Suppressor macrophage (primary cell): Measurements from ENCODE around the gene SOX5.
"Not testable (repeated sequence)": the region's sequence is repeated elsewhere in the genome, so short reads cannot be mapped to it uniquely, and the experiment has no call there.

Source experiments
- DNase-seq, 4 experiments: peaks; one replicate each; pipeline ENCODE4 v3.0.0-alpha.2; 2020 to 2022

SOX5 gene

DNA sequence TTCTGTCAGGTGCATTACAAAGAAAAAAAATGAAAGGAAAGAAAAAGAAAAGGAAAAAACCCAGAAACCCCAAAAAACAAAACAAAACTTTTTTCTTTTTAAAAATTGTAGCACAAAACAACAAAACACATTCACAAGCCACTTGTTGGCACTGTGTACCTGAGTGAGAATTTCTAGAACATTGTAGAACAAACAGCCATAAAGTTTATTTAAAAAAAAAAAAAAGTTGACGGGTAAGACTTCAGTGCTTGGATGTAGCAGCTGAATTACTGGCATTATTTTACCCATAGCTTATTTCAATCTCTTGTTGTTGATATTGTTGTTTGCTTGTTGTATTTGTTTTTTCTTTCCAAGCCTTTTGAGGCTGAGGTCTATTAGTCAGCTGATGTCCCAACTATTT is 415.8 kb downstream of the SOX5 start:
- DNase-seq, result no peak

DNA sequence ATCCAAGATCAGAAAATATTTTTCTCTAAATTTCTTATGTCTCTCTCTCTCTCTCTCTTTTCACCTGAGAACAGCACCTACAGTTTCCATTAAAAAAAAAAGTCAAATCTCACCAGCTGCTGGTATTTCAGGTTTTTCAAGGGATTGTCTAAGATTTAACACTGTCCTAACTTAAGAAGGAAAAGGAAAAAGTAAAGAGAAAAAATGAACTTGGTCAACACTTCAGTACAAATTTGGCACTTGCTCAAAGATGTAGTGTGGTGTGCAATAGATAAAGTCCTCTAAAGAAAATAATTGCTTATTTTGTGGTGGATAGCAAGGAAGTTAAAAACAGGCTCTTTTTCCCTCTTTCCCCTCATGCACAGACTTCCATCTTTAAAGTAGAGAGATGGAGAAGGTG is 416.2 kb downstream of the SOX5 start:
- DNase-seq, result no peak

DNA sequence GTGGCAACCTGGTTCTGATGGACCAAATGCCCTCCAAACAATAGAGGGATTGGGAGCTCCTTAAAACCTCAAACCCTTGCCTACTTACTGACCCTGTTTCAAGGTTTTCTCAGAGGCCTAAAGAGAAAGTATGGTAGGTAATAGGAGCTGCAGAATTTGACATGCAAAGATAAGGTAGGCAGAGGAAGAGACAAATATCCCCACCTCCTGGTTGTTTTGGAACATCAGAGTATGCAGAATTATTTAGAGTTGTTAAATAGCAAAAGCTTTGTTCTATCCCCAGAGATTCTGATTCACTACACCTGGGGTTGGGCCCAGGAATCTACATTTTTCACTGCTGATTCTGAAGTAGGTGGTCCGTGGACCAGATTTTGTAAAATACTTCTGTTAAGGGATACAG is 421.2 kb downstream of the SOX5 start:
- DNase-seq, result no peak

DNA sequence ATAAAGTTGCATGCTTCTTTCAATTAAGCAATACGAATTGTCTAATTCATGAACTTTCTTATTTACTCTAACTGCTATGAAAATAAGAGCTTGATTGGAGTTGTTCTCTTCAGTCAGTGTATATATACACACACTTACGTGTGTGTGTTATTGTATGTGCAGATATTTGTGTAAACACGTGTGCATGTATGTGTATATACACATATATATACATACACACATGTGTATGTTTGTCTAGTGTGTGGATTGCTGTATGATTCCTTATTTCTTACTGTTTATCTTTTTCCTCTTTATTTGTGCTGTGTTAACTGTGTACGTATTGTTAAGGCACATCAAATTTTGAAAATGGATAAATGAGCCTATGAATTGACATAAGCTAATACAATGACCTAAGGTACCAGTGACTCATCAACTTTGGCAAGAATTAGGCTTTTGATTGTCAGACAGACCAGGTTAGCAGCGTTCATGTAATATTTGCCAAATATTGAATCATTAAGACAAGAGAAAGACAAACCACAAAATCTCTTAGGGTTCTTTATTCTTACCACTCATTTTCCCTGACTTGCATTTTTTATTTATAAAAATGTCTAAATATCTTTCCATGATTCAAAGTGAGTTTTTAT is 423.9 kb downstream of the SOX5 start:
- DNase-seq, result no peak

DNA sequence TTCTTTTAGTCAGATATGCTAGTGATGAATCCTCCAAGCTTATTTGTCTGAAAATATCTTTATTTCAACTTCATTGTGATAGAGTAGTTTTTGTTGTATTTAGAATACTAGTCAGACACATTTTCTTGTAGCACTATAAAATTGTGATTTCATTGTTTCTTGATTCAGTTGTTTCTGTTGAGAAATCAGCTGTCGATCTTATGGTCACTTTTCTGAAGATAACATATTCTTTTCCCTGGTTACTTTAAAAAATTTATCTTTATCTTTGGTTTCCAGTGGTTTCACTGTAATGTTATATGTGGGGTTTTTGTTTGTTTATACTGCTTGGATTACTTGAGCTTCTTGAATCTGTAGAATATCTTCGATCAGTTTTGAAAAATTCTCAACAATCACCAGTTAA is 426.1 kb downstream of the SOX5 start:
- no peak for DNase-seq

DNA sequence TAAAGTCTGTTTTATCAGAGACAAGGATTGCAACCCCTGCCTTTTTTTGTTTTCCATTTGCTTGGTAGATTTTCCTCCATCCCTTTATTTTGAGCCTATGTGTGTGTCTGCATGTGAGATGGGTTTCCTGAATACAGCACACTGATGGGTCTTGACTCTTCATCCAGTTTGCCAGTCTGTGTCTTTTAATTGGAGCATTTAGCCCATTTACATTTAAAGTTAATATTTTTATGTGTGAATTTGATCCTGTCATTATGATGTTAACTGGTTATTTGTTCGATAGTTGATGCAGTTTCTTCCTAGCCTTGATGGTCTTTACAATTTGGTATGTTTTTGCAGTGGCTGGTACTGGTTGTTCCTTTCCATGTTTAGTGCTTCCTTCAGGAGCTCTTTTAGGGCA is 430.0 kb downstream of the SOX5 start:
- DNase-seq, result not testable (repeated sequence)

DNA sequence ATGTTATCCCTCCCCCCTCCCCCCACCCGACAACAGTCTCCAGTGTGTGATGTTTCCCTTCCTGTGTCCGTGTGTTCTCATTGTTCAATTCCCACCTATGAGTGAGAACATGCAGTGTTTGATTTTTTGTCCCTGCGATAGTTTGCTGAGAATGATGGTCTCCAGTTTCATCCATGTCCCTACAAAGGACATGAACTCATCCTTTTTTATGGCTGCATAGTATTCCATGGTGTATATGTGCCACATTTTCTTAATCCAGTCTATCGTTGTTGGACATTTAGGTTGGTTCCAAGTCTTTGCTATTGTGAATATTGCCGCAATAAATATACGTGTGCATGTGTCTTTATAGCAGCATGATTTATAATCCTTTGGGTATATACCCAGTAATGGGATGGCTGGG is 433.7 kb downstream of the SOX5 start:
- not testable (repeated sequence) for DNase-seq

DNA sequence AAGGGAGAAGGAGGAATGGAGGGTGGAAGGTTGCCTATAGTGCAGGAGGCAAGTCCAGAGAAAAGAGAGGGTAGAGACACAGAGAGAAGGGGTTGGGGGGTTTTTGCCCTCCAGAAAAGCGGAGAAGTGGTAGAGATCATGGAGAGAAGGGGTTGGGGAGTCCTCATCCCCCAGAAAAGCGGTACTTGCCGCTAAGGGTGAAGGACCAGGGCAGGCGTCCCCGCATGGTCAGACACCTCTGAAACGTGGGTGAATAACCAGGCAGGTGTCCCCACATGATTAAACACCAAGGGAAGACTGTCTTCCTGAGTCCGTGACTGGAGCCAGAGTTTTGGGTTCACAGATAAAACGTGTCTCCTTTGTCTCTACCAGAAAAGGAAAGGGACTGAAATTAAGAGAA is 439.0 kb downstream of the SOX5 start:
- no peak for DNase-seq

DNA sequence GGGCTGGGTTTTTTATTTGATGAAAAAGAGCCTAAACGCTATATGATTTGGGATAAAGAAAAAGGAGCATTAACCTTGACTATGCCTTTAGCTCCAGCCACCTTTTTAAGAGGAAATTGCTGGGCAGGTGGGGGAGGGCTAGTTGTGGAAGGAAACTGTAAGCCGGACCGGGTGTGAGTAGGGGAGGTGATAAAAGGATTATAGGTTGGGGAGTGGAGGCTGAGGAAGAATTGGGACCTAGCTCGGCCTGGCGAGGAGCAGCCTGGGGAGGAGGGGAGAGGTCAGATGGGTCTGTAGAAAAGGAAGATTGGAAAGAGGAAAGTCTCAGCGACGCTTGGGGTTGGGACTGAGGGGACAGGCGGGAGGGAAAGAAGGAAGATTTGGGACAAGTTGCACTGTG is 439.6 kb downstream of the SOX5 start:
- DNase-seq, result not testable (repeated sequence)

DNA sequence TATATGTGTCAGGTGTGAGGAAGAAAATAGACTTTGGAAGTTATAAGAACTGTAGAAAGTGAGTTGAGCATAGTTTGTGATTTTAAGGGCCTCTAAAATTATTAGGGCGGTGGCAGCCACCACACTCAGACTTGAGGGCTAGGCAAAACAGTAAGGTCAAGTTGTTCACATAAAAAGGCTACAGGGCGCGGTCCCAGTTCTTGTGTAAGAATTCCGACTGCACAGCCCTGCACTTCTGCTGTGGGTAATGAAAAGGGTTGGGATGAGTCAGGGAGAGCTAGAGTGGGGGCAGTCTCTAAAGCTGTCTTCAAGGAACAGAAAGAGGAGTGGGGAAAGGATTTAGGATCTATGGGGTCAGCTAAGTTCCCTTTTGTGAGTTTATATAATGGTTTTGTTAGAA is 441.7 kb downstream of the SOX5 start:
- not testable (repeated sequence) for DNase-seq

DNA sequence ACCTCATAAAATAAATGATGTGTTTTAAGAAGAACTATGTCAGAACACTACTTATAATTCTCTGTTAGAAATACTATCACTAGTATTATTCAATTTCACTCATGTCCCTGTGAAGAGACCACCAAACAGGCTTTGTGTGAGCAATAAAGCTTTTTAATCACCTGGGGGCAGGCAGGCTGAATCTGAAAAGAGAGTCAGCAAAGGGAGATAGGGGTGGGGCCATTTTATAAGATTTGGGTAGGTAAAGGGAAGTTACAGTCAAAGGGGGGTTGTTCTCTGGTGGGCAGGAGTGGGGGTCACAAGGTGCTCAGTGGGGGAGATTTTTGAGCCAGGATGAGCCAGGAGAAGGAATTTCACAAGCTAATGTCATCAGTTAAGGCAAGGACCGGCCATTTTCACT is 443.7 kb downstream of the SOX5 start:
- DNase-seq, result not testable (repeated sequence)

DNA sequence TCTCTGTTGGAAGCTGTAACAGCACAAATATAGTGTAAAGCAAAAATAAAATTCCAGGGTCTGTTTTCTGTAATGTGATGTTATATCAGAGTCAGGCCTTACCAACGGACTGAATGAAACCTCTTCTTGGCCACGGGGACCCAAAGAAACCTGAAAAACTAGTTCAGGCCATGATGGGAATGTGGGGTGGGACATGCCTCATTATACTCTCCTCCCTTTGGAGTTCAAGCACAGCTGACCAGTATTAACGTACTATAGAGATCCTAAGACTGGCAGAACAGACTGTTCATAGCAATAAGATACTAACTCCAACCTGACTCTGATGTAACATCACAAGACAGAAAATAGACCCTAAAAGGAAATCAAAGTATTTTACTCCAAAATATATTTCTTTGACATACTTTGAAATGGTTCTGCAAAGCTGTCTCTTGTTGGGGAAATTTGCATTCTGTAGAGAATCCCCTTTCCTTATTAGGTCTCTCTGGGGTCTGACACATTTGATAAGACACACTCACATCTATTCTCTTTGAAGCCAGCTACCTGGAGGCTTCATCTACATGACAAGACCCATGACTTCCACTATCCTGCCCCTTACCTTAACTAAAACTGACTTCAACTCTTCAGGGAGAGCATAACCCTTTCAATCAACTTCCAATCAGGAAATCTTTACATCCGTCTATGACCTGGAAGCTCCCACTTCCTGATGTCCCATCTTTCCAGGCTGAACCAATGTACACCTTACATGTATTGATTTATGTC is 444.6 kb downstream of the SOX5 start:
- no peak for DNase-seq

DNA sequence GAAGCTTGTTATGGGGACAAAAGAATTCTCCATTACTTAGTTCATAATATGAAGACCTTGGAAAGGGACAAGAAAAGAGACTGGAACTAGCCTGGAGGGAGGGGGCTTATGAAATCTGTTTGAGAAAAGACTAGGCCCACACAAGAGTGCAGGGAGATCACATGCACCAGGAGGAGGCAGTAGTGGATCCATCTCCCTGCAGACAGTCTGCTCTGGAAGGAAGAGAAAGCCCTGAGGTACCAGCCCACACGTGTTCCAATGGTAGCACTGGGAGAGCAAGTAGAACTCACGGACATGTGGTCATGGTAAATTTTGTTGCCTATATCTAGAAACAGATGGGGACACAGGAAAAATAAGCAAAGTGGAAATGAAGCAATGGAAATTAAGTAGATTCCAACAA is 445.4 kb downstream of the SOX5 start:
- DNase-seq, result no peak

DNA sequence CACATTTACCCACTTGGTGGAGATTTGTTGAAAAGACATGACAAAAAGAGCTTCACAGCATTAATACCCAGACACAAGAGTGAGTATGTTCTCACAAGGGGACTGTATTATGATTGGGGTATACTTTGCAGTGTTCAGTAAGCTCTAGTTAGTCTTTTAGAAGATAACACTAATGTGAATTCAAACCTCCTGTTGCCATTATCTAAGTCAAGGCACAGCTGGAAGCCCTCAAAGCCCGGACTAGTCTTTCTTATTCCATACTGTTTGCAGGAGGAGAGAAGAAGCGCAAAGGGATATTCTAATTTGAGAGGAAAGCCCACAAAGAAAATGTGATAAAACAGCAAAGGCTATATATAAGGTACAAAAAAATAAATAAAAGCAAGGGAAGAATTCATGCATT is 445.9 kb downstream of the SOX5 start:
- DNase-seq, result no peak

DNA sequence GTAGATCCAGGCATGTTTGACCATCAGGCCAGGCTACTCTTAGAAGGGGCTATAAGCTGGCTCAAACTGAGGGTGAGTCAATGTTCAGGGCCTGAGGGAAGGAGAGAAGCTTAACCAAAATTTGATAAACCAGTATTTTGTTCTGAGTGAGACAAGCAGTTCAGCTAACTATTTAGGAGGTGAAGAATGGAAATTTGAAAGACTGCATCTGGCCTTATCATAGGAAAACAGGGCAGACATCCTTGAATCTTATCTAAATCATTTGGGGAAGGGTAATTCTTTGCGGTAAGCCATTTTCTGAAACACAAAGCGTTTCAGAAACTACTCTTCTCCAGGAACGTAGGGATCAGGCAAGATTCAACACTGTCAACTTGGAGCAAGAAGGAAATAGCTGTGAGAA is 447.2 kb downstream of the SOX5 start:
- no peak for DNase-seq

DNA sequence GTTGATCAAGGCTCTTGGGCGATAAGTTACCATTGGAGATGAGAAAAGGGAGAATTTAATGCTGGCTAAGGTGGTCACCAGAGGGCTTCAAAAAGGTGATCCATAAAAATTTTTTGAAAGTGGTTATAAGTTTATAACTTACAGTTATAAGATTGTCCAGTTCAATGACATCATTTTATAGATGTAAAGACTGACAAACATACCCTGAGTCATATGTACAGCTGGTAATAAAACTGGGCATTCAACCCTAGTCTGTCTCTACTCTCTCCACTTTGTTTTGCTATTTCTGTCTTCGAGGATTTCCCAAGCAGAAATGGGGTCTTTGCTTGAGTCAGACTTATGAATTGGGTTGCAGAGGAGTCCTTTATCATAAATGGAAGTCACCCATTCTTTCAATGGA is 454.0 kb downstream of the SOX5 start:
- no peak for DNase-seq

DNA sequence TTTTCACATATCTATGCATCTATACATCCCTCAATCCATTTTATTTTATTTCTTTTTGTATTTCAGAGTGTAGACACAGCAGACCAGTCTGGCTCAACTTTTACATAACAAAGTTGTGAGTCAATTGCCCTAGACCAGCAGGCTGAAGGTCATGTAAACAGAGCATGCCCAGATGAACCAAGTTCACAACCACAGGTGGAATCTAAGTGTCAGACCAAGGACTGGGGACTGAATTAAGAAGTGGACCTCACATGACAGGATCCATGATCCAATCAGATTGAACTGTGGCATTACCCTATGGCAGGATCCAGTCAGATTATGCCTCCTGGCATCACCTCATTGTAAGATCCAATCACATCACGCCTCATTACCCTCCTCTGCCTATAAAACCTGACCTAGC is 455.8 kb downstream of the SOX5 start:
- DNase-seq, result no peak

DNA sequence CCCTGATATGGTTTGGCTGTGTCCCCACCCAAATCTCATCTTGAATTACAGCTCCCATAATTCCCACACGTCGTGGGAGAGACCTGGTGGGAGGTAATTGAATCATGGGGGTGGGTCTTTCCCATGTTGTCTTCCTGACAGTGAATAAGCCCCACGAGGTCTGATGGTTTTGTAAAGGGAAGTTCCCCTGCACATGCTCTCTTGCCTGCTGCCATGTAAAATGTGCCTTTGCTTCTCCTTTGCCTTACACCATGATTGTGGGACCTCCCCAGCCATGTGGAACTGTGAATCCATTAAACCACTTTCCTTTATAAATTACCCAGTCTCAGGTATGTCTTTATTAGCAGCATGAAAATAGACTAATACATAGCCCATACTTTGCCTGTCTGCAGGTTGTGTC is 458.4 kb downstream of the SOX5 start:
- not testable (repeated sequence) for DNase-seq

DNA sequence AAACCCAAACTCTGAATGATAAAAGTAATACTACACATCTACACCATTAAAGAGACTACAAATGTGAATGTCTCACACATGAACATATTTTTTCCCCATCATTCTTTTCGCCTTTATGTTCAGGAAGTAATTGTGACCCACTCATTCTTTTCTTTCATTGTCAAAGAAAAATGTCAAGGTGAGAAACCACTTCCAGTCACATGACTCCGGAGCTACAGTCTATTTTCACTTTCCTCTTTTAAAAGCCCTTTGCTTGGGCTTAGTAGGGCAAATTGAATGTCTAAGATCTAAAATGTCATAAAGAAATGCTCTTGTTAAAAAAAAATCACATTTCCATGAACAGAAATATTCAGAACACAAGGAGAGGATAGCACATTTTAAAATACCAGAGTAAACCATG is 461.3 kb downstream of the SOX5 start:
- no peak for DNase-seq

DNA sequence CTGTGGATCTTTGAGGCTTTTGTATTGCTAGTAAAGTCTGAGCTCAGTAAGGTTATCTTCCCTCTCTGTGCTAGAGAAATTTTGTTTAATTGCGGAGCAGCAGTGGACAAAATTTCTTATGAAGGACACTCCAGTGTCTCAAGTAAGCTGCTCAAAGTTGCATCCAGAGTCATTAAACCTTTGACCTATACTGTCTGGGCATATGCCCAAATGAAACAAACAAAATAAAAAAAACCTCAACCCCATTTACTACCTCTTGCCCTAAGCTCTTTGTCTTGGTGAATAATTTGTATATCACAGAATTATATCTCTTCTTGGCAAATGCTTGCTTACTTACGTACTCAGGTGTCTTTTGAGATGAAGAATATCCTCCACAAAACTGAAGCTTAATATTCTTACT is 465.2 kb downstream of the SOX5 start:
- no peak for DNase-seq

DNA sequence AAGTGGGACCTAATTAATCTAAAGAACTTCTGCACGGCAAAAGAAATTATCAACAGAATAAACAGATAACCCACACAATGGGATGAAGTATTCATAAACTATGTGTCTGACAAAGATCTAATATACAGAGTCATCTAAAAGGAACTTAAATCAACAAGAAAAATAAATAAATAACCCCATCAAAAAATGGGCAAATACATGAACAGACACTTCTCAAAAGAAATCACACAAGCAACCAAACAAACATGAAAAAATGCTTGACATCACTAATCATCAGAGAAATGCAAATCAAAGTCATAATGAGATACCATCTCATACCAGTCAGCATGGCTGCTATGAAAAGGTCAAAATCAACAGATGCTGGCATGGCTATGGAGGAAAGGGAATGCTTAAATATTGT is 466.9 kb downstream of the SOX5 start:
- no peak for DNase-seq
